KBM-7 (cell line): Measurements from ENCODE around the gene FUBP3.
"Not testable (repeated sequence)": the region's sequence is repeated elsewhere in the genome, so short reads cannot be mapped to it uniquely, and the experiment has no call there.

Experiments
- DNase-seq: peaks from one replicate; pipeline ENCODE4 v3.0.0-alpha.2; 2015
- in situ Hi-C: fragments of 300-500 bp; cut with MboI; formaldehyde crosslinking; loops from 2 replicates; pipeline ENCODE4 v1.14.3; 2020; ENCODE audit warnings: low sequenced_read_pairs, low pct_unique_long_range_greater_than_20kb, mixed read lengths

FUBP3 gene

DNA sequence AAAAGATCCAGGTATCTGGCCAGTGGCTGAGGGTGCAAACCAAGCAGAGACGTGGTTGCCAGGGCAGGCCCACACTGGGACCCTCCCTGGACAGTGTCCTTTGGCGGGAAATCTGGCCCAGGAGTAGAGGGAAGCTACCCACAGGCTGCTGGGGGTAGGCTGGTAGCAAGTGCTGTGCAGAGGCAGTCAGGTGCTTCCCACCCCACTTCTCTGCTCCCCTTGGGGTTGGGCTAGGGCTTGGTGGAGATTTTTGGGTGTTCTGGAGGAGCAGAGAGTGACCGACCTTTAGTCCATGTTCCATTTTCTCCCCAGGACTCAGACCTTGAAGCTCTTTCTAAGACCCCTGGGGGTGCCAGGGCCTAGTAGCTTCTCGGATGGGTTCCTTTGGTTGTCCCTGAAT, 90.6 kb downstream of the FUBP3 start:
- in situ Hi-C loops = loop anchor here (10.0 kb wide), 1 partner anchor 215 kb away; no protein-coding TSS in a partner anchor
- no peak for DNase-seq

DNA sequence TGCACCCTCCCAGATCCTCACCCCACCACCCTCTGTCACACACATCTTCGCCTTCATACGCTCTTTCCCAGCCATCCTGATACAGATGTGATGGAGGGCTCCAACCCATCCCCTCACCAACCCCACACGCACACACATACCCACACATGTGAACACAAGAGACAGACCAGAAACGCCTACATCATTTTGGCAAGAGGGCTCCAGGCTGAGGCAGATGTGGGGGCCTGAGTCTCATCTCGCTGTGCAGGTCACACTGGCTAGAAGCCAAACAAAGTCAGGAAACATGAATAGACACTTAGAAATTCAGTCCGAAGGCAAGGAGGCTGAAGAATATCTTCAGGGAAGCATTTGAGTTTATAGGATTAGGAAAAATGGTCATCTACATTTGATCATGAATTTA, 91.3 kb downstream of the FUBP3 start:
- in situ Hi-C loops = loop anchor here (10.0 kb wide), 1 partner anchor 216 kb away; no protein-coding TSS in a partner anchor
- no peak for DNase-seq

DNA sequence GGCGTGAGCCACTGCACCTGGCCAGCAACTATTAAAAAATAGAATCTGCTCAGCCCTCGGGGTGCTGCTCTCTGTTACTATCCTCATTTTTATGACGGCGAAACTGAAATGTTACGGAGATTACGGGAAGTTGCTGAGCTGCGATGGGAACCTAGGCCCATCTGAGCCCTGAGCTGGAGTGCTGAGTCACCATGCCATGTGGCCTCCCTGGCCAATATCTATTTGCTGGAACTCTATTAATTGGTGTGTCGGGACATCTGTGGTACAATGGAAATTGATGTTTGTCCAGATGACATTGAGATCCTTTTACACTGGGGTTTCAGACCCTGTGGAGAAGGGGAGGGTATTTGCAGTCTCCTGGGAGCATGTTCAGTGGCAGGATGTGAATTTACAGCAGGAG, 93.1 kb downstream of the FUBP3 start:
- in situ Hi-C loops = loop anchor here (10.0 kb wide), 1 partner anchor 218 kb away; no protein-coding TSS in a partner anchor
- DNase-seq = no peak

DNA sequence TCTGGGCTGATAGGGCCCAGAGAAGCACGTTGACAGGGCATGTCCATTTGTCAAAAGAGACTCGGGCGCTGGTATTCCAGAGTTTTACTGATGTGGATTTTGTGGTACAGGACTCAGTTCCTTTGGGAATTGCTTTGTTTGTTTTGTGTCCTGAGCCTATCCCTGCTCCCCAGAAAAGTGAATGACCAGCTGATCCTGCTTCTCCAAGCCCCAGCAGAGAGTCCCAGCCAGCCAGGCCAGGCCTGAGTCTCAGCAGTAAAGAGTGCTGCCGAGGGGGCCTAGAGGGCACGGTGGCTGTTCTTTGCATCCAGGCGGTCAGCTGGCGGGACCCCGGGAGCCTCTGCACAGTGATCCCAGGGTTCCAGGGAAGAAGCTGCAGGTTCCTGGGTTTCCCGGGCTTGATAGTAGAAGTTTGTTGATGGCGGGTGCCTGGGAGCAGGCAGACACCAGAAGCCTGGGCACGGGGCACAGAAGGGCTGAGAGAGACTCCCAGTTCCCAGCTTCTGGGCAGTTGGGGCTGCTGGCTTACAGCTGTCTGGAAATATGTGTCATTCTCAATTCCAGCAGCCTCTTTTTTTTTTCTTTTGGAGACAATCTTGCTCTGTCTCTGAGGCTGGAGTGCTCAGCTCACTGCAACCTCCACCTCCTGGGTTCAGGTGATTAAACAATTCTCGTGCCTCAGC, 93.7 kb downstream of the FUBP3 start:
- DNase-seq = no peak
- in situ Hi-C loops = loop anchor here (10.0 kb wide), 1 partner anchor 218 kb away; no protein-coding TSS in a partner anchor

DNA sequence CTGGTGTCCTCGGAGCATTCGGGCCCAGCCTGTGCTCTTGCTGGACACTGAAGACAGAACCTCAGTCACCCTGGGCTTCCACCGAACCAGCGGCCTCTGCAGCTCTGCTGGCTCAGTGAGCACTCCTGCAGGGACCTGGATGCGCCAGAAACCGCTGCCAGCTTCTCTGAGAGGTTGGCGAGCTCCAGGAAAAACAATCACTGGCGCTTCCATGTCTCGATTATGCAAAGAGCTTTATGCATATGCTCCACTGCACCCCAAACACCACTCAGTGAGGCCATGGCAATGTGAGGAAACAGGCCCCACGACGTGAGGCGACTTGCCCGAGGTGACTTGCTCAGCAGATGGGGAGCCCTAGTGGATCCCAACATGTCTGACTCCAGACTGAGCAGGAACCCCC, 96.0 kb downstream of the FUBP3 start:
- no peak for DNase-seq
- in situ Hi-C loops = loop anchor here (10.0 kb wide), 1 partner anchor 221 kb away; no protein-coding TSS in a partner anchor

DNA sequence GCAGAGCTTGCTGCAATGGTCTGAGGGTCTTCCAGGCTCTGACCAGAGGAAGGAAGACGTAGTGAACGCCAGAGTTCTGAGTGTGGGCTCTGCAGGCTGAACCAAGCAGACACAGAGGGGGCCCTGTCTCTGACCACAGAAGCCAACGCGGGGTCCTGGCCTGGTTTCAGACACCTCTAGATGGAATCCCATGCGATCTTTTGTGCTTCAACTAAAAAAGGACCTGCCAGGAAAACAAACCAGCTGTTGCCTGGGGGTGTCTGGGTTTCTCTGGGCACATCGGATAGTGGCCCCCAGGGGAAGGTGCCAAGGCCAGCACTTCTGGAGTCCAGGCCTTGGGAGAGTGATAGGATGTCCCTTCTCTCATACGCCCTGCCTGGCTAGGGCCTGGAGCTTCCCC, 97.9 kb downstream of the FUBP3 start:
- DNase-seq = no peak
- in situ Hi-C loops = loop anchor here (10.0 kb wide), 1 partner anchor 222 kb away; no protein-coding TSS in a partner anchor

DNA sequence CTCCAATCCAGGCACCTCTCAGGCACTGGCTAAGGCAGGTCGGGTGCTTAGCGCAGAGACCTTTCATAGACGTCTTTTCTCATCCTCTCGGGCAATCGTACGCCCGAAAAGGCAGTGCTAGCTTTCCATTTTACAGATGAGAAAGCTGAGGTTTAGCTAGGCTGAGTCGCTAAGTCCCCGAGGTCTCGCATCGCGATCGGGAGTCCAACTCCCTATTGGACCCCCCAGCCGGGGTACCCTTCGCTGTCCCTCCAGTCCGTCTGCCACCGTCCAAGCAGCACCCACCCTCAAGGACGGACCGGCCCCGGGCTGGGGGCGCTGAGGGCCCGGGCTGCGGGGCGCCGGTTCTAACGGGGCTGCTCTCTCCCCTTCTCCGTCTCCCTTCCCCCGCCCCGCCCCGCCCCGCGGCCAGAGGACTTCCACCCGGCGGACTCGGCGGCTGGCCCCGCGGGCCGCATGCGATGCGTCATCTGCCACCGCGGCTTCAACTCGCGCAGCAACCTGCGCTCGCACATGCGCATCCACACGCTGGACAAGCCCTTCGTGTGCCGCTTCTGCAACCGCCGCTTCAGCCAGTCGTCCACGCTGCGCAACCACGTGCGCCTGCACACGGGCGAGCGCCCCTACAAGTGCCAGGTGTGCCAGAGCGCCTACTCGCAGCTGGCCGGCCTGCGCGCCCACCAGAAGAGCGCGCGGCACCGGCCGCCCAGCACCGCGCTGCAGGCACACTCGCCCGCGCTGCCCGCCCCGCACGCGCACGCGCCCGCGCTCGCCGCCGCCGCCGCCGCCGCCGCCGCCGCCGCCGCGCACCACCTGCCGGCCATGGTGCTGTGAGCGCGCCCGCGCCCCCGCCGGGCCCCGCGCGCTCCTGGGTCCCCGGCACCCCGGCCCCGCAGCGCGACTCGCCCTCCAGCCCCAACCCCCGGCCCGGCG, 101.7 kb downstream of the FUBP3 start:
- in situ Hi-C loops = no loop called here
- DNase-seq = peak; percentile 76

DNA sequence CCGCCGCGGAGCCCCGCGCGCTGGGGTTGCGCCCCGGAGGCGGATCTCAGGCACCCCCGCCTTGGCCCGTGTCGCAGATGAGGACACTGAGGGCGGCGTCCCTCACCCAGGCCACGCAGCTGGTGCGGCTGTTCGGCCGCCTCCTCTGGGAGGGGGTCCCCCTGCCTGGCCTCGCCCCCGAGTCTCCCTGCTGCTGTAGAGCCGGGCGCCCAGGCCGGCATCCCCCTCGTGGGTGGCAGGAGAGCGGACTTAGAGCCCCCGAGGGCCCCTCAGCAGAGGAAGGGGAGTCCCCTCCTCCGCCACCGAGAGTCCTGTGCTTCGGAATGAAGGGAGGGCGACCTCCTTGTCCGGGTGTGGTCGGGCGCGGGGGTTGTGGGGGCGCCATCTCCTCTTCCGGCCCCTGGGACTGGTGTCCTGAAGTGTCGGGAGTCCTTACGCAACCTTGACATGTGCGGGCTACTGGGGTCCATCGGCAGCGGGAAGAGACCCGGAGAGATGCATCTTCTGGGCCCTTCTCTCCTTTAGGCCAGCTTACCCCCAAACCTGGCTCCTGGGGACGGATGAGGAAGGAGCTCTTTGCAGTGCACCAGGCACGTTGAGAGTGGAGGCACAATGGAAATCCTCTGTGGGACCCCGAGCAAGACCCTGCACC, 102.5 kb downstream of the FUBP3 start:
- DNase-seq = peak; percentile 65
- in situ Hi-C loops = no loop called here

DNA sequence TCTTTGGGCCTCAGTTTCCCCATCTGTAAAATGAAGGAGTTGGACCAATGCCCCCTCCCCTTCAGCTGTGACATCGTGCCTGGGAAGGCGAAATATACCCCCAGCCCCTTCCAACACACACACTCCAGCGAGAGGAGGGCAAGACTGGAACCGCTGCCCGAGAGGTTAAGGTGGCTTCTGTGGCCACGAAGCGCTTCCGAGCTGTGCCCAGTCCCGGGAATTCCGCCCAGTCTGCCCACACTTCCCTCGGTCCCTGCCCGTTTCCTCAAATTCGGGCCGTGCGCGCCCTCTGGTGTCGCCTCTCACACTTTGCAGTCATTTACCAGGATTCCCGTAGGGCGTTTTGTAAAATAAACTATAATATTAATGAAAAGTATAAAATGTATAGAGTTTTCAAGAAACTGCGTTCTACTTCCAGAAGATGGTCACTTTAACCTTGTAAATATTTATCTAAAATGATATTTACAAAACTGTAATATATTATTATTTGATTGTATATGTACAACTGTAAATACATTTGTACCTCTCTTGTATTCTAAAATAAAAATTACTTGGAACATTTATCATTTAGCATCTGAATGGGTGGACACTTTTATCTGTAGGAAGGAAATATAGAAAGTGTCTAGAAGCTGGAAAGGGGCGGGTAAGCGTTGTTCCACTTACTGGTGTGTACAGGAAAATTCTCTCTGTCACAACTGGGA, 103.2 kb downstream of the FUBP3 start:
- peak; percentile 66 for DNase-seq
- in situ Hi-C loops = no loop called here

DNA sequence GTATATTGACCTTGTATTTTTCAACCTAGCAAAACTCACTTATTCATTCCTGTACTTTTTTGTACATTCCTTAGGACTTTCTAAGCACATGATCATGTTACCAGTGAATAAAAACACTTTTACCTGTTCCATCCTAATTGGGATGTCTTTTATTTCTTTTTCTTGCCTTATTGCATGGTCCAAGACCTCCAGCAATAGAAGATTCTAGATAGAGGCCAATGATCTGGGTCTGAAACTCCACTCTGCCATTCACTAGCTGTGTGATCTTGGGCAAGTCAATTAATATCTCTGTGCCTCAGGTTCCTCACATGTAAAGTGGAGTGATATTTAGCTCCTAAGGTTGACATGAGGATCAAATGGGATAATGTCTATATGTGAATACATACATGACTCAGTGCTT, 105.7 kb downstream of the FUBP3 start:
- in situ Hi-C loops = no loop called here
- DNase-seq = no peak

DNA sequence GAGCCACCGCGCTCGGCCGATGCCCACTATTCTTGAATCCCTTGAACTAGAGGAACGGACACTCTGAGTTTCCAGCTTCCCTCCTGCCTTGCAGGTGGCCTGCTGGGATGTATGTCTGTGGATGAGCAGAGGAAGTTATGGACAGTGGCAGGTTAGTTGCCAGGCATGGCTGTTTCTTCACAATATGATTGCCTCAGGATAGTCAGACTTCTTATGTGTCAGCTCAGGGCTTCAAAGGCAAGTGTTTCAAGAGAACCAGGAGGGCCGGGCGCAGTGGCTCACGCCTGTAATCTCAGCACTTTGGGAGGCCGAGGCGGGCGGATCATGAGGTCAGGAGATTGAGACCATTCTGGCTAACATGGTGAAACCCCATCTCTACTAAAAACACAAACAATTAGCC, 106.6 kb downstream of the FUBP3 start:
- in situ Hi-C loops, DNase-seq: not testable (repeated sequence)

DNA sequence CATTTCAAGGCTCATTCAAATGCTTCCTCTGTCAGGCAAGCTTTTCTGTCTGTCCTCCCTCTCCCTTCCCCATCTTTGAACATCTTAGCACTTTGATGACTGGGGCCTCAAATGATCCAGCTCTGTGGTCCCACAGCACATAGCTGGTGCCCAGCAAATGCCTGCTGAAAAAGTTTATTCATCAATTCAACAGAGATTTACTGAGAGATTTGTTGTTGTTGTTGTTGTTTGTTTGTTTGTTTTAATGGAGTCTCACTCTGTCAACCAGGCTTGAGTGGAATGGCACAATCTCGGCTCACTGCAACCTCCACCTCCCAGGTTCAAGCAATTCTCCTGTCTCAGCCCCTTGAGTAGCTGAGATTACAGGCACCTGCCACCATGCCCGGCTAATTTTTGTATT, 108.2 kb downstream of the FUBP3 start:
- in situ Hi-C loops = no loop called here

More for the DNA sequence above, 108.2 kb downstream of the FUBP3 start:
- DNase-seq = no peak
